NCI-H187 treated with DMSO at 0.1 percent for 48 hours (cell line): Measurements from ENCODE around the gene ADAMTS9.

Experiments
- DNase-seq: peaks from one replicate; lab custom pipeline; 2025; lab: John Stamatoyannopoulos, UW

Gene ADAMTS9

GRCh38 chr3:64687781-64688604 is at the start of gene ADAMTS9:
Gene ADAMTS9 (minus strand): TSS chr3:64688000. CDS start chr3:64687657, 343 bp downstream.
- DNase-seq, result no peak

GRCh38 chr3:64732576-64732975 is 44.8 kb upstream of the ADAMTS9 start:
- no peak for DNase-seq

GRCh38 chr3:64730681-64731080 is 42.9 kb upstream of the ADAMTS9 start:
- no peak for DNase-seq

GRCh38 chr3:64728994-64729393 is 41.2 kb upstream of the ADAMTS9 start:
- DNase-seq, result no peak

GRCh38 chr3:64728428-64728827 is 40.6 kb upstream of the ADAMTS9 start:
- no peak for DNase-seq

- no peak for DNase-seq
These were observed 38.8 kb upstream of the ADAMTS9 start for GRCh38 chr3:64726414-64727090.

- DNase-seq, result no peak
These were observed 31.2 kb upstream of the ADAMTS9 start for GRCh38 chr3:64718976-64719375.

- no peak for DNase-seq
These were observed 30.2 kb upstream of the ADAMTS9 start for GRCh38 chr3:64717872-64718613.

- no peak for DNase-seq
These were observed 29.6 kb upstream of the ADAMTS9 start for GRCh38 chr3:64717411-64717810.

- no peak for DNase-seq
These were observed 28.4 kb upstream of the ADAMTS9 start for GRCh38 chr3:64716110-64716710.

- no peak for DNase-seq
These were observed 27.6 kb upstream of the ADAMTS9 start for GRCh38 chr3:64715211-64715982.

- no peak for DNase-seq
These were observed 20.7 kb upstream of the ADAMTS9 start for GRCh38 chr3:64708456-64708855.

GRCh38 chr3:64705946-64706345 is 18.1 kb upstream of the ADAMTS9 start:
- no peak for DNase-seq

GRCh38 chr3:64696896-64697295 is 9.1 kb upstream of the ADAMTS9 start:
- no peak for DNase-seq

GRCh38 chr3:64694114-64694513 is 6.3 kb upstream of the ADAMTS9 start:
- no peak for DNase-seq

GRCh38 chr3:64693031-64693430 is 5.2 kb upstream of the ADAMTS9 start:
- DNase-seq, result no peak

GRCh38 chr3:64691051-64691450 is 3.3 kb upstream of the ADAMTS9 start:
- no peak for DNase-seq

- DNase-seq, result no peak
These were observed 567 bp downstream of the ADAMTS9 start for GRCh38 chr3:64687086-64687780.

GRCh38 chr3:64686446-64686908 is 1.3 kb downstream of the ADAMTS9 start:
- no peak for DNase-seq

- DNase-seq, result no peak
These were observed 1.9 kb downstream of the ADAMTS9 start for GRCh38 chr3:64685800-64686445.
